Thoracic aorta (tissue), 2 donors: ENCODE results near the gene NF1. TPM values are rescaled to one million over a fixed set of nuclear protein-coding genes. Genes with fewer than 3 reads are reported as not detected.

Source experiments
- ATAC-seq: fragments of 150-250 bp; one replicate; pipeline ENCODE4 v1.8.0; 2017; ENCODE audit warnings: low read depth; ENCODE audit not compliant: insufficient number of reproducible peaks, low FRiP score
- DNase-seq: peaks from one replicate; pipeline ENCODE4 v3.0.0-alpha.2; 2020; ENCODE audit warnings: low spot score
- H3K27ac ChIP-seq, 2 donors: fragments of 200-600 bp; sonication (generic); 1 replicate in 1 of 2; 2 replicates in 1 of 2; pipeline ENCODE4 v1.5.1; 2016; ENCODE audit warnings: mild to moderate bottlenecking in 2 of 2, moderate library complexity in 2 of 2
- H3K27me3 ChIP-seq: fragments of 200-600 bp; sonication (generic); replicated peaks from 2 replicates; pipeline ENCODE4 v1.6.0; 2016; ENCODE audit warnings: mild to moderate bottlenecking; ENCODE audit not compliant: insufficient read depth
- H3K36me3 ChIP-seq: fragments of 200-600 bp; sonication (generic); one replicate; pipeline ENCODE4 v1.5.1; 2016
- H3K4me1 ChIP-seq, 2 donors: fragments of 200-600 bp; sonication (generic); 1 replicate in 1 of 2; 2 replicates in 1 of 2; pipeline versions ENCODE4 v1.5.1 to v1.6.0; 2016; ENCODE audit warnings: low read depth in 2 of 2, mild to moderate bottlenecking in 1 of 2; ENCODE audit not compliant: control insufficient read depth in 1 of 2
- H3K4me3 ChIP-seq: fragments of 200-600 bp; sonication (generic); 2 replicates; pipeline ENCODE4 v1.5.1; 2016; ENCODE audit warnings: mild to moderate bottlenecking
- H3K9me3 ChIP-seq: fragments of 200-600 bp; sonication (generic); 2 replicates; pipeline ENCODE4 v1.5.1; 2016
- total RNA-seq, 2 donors: library from RNA; depleted of rRNA; stranded (reverse); fragments of >200 nt; gene quantifications; one replicate each; pipeline versions ENCODE4 v1.1.0 to v1.2.3, GENCODE V29; 2016
- TF ChIP-seq, protein P1 (sequence below): fragments of 200-600 bp; sonication (generic); IDR thresholded peaks from one replicate; pipeline ENCODE4 v1.5.1; 2019; ENCODE audit warnings: antibody characterized with exemption

Gene NF1
- total RNA-seq, 2 donors from 2014 or later = 60.9 to 105 TPM

DNA sequence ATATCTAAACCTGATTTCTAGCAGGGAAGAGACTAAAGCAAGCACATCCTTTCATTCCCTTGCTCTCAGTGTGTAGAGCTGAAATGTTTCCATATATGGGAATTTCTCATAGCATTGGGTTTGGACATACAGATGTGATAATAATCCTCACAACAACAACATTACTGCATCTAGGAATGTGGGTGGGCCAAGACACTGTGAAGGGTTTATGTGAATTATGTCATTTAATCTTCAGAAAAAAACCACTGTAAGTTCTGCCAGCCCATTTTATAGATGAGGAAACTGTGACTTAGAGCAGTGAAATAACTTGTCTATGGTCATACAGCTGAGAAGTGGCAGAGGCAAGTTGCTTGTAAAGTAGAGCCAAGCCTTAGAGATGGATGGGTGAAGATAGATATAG is 197.0 kb downstream of the NF1 start:
- Histone ChIP-seq H3K4me1 (no peaks in the 10 kb centered on the region), H3K4me3 (no peak overlapping the region), H3K27ac (no peak overlapping the region), H3K36me3 (peaks cover 3% of the 10 kb centered on the region), H3K27me3 (no peaks in the 10 kb centered on the region), H3K9me3 (no peaks in the 10 kb centered on the region)
- ATAC-seq (no peak), DNase-seq (no peak)
- TF ChIP-seq, protein P1, sequence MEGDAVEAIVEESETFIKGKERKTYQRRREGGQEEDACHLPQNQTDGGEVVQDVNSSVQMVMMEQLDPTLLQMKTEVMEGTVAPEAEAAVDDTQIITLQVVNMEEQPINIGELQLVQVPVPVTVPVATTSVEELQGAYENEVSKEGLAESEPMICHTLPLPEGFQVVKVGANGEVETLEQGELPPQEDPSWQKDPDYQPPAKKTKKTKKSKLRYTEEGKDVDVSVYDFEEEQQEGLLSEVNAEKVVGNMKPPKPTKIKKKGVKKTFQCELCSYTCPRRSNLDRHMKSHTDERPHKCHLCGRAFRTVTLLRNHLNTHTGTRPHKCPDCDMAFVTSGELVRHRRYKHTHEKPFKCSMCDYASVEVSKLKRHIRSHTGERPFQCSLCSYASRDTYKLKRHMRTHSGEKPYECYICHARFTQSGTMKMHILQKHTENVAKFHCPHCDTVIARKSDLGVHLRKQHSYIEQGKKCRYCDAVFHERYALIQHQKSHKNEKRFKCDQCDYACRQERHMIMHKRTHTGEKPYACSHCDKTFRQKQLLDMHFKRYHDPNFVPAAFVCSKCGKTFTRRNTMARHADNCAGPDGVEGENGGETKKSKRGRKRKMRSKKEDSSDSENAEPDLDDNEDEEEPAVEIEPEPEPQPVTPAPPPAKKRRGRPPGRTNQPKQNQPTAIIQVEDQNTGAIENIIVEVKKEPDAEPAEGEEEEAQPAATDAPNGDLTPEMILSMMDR = no peak

DNA sequence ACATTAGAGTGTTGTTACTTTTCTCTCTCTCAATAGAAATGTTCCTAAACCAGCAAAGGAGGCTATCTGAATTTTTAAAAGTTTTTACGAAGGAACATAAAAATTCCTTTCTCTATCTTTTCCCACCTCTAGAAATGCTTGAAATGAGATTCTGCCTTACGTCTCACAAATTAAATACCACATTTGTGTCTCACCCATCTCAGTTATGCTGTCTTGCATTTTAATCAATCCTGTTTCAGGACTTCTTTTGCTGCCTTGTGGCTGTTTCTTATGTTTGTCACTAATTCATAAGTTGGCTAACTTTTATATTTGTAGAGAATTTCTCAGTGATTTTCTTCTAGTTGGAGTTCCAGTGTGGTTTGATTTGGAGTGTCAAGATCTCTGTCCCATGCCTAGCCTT is 198.8 kb downstream of the NF1 start:
- TF ChIP-seq, protein P1 = no peak
- Histone ChIP-seq H3K4me1 (no peaks in the 10 kb centered on the region), H3K36me3 (no peaks in the 10 kb centered on the region), H3K27ac (no peak overlapping the region), H3K27me3 (no peaks in the 10 kb centered on the region), H3K4me3 (no peak overlapping the region), H3K9me3 (no peaks in the 10 kb centered on the region)
- no peak for DNase-seq
- no peak for ATAC-seq

DNA sequence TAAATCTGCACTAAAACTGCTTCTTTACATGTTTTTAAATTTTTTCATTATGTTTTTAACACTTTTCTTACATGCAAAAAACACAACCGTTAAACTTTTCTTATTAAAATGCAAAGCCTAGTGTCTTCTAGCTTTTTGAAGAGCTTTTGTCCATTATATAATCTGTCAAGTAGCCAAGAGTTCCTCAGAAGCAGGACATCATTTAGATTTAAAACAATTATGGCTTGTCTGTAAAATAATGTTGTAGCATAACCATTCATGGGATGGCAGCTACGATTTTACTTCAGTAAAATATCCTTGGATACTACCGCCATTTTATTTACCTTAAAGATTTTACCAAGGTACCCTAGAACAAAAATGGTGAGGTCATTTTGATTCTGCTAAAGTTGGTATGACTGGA is 199.5 kb downstream of the NF1 start:
- H3K9me3 ChIP-seq = no peaks in the 10 kb centered on the region
- no peak overlapping the region for H3K27ac ChIP-seq
- DNase-seq = no peak
- H3K4me3 ChIP-seq = no peak overlapping the region
- no peaks in the 10 kb centered on the region for H3K27me3 ChIP-seq
- no peaks in the 10 kb centered on the region for H3K4me1 ChIP-seq
- ATAC-seq = no peak
- TF ChIP-seq, protein P1 = no peak
- no peaks in the 10 kb centered on the region for H3K36me3 ChIP-seq

DNA sequence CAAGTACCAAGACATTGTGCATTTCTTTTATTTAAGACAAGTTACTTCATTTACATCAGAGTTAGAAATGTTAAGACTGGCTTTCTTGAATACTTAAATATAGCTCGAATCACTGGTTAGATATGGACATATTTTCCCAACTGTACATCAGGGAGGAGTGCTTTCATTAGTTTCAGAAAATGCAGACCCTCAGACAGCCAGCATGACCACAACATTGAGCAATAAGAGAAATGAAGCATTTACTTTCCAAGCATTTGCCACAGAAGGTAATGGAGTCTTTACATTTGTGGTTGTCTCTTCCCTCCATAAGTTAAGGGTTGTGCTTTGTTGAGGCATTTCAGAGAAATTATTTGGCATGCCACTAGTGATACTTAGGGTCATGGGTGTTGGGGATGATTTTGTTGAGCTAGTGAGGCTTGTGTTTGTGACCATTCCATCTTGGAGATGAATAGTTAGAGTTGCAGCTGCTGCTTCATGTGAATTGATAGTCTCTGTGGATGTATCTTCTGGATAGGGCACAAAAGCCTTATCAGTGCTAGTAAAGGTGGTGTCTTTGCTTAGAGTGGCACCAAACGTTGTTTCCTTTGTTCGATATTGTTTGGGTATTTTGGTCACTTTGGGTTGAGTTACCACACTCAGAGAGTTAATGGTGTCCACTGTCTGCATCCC is 200.2 kb downstream of the NF1 start:
- Histone ChIP-seq H3K4me3 (no peak overlapping the region), H3K27ac (no peak overlapping the region), H3K36me3 (no peaks in the 10 kb centered on the region), H3K27me3 (no peaks in the 10 kb centered on the region), H3K9me3 (no peaks in the 10 kb centered on the region), H3K4me1 (no peaks in the 10 kb centered on the region)
- TF ChIP-seq, protein P1 = no peak
- no peak for DNase-seq
- no peak for ATAC-seq

DNA sequence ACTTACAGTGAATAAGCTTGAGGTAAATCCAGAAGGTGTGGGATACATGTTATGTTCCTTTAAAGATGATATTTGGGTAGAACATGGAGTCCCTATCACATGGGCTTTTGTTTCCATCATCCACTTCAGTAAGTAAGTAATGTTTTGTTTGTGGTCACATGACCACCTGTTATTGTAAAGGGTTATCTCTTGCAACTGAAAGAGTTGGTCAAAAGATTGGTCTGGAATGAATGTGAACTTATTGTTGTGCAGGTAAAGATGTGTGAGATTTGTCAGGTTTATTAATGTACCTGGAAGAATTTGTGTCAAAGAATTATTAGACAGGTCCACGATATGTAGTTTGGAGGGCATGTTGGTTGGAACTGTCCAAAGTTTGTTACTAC is 200.7 kb downstream of the NF1 start:
- DNase-seq (no peak), ATAC-seq (no peak)
- Histone ChIP-seq H3K27ac (no peak overlapping the region), H3K27me3 (no peaks in the 10 kb centered on the region), H3K4me1 (no peaks in the 10 kb centered on the region), H3K36me3 (no peaks in the 10 kb centered on the region), H3K4me3 (no peak overlapping the region), H3K9me3 (no peaks in the 10 kb centered on the region)
- TF ChIP-seq, protein P1 = no peak
